Measurements from ENCODE around the gene ZNF786. TPM values are rescaled to one million over a fixed set of nuclear protein-coding genes. Genes with fewer than 3 reads are reported as not detected.
A peak's percentile ranks its signal among the peaks of the same experiment; 100 is the strongest.

Gene ZNF786
- polyA plus RNA-seq, 3 donors = 0.84 to 2.6 (median 1.2) TPM

DNA sequence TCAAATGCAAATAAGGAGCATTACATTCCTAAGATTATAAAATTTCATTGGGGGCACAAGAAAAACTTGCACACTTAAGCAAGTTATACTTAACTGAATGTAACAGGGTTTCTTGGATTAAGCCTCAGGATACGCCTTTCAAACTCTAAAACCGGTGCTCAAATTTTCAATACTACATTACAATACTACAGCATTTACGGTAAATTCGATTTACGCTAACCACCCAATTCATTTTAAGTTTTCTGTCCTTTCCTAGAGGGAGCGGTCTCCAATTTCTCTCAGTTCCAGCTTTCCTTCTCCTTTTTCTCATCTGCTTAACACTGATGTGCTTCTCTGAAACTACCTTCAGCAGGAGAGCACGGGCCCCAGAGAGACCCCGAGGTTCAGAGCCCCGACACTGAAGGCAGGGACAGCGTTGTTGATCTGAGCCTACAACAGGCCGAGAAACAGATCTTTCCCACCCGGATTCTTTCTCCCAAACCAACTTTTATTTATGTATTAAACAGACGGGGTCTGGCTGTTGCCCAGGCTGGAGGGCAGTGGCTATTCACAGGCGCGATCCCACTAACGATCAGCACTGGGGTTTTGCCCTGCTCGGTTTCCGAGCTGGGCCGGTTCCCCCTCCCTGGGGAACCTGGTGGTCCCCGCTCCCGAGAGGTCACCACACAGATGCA is 34.8 kb upstream of the ZNF786 start:
- Mint-ChIP-seq H3K27me3 (ENCODE audit: low read depth in 3 of 3) (peaks cover 1 to 3% (median 3%) of the 10 kb centered on the region in 3 donors), H3K27ac (peak overlapping the region; percentile 79 to 98 (median 92)), H3K4me1 (peaks cover 23% of the 10 kb centered on the region), H3K36me3 (peaks cover 0 to 10% of the 10 kb centered on the region in 2 donors), H3K4me3 (peak overlapping the region; percentile 100), H3K9me3 (peaks cover 0 to 14% (median 3%) of the 10 kb centered on the region in 7 donors)
- Histone ChIP-seq H3K4me2 (replicated peaks; ENCODE audit: extremely low read depth, low read length, poor library complexity, severe bottlenecking) (peak overlapping the region; percentile 88), H3K4me3 (replicated peaks in 1 of 3; ENCODE audit: low read depth in 2 of 3, low read length in 3 of 3) (peak overlapping the region; percentile 74 to 98 (median 91)), H3K79me2 (ENCODE audit: insufficient read depth, low read length) (peaks cover 27% of the 10 kb centered on the region), H3K4me1 (ENCODE audit: control insufficient read depth in 1 of 2, insufficient read depth in 2 of 2, low read length in 2 of 2) (peaks cover 14 to 19% of the 10 kb centered on the region in 2 donors), H3K9ac (ENCODE audit: insufficient read depth, low read length, poor library complexity, severe bottlenecking) (peak overlapping the region; percentile 94), H2AFZ (ENCODE audit: insufficient read depth, low read depth, low read length, poor library complexity, severe bottlenecking) (peak overlapping the region; percentile 97), H3K27me3 (ENCODE audit: control insufficient read depth in 2 of 2, insufficient read depth in 2 of 2, low read length in 2 of 2) (no peaks in the 10 kb centered on the region), H4K20me1 (ENCODE audit: insufficient read depth, low read length) (no peaks in the 10 kb centered on the region), H3K27ac (ENCODE audit: low read depth in 1 of 2, low read length in 2 of 2) (peak overlapping the region; percentile 65 to 93), H3K36me3 (replicated peaks in 1 of 2; ENCODE audit: control insufficient read depth in 1 of 2, insufficient read depth in 2 of 2, low read length in 2 of 2) (peaks cover 0 to 3% of the 10 kb centered on the region in 2 donors), H3K9me3 (replicated peaks in 1 of 2; ENCODE audit: control insufficient read depth in 1 of 2, insufficient read depth in 1 of 2, low read length in 2 of 2) (peaks cover 3% of the 10 kb centered on the region in 2 donors)
- intact Hi-C loops (cut with micrococcal nuclease) = loop anchor here (5.0 kb wide), 1 partner anchor 243 kb away; the partner anchor contains the start of gene EZH2 (in 2 of the 2)
- TF ChIP-seq, protein P1, sequence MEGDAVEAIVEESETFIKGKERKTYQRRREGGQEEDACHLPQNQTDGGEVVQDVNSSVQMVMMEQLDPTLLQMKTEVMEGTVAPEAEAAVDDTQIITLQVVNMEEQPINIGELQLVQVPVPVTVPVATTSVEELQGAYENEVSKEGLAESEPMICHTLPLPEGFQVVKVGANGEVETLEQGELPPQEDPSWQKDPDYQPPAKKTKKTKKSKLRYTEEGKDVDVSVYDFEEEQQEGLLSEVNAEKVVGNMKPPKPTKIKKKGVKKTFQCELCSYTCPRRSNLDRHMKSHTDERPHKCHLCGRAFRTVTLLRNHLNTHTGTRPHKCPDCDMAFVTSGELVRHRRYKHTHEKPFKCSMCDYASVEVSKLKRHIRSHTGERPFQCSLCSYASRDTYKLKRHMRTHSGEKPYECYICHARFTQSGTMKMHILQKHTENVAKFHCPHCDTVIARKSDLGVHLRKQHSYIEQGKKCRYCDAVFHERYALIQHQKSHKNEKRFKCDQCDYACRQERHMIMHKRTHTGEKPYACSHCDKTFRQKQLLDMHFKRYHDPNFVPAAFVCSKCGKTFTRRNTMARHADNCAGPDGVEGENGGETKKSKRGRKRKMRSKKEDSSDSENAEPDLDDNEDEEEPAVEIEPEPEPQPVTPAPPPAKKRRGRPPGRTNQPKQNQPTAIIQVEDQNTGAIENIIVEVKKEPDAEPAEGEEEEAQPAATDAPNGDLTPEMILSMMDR (IDR thresholded peaks at IDR 0.05) = no peak
- DNase-seq = no peak
- WGBS (ENCODE audit: insufficient coverage) = 8% methylated on average over 15 of the region's 21 CpGs

DNA sequence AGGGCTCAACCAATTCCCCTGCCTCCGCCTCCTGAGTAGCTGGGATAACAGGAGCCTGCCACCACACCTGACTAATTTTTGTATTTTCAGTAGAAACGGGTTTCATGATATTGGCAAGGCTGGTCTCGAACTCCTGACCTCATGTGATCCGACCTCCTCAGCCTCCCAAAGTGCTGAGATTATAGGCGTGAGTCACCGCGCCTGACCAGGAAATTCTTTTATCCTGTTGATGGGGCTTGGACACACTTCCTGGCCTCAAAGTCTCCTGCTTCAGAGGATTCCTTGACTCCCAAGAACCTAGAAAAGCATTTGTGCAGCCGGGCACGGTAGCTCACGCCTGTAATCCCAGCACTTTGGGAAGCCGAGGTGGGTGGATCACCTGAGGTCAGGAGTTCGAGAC is 19.5 kb upstream of the ZNF786 start:
- WGBS (ENCODE audit: insufficient coverage) = 100% methylated on average over 5 of the region's 12 CpGs
- Histone ChIP-seq H3K4me2 (replicated peaks; ENCODE audit: extremely low read depth, low read length, poor library complexity, severe bottlenecking) (no peak overlapping the region), H2AFZ (ENCODE audit: insufficient read depth, low read depth, low read length, poor library complexity, severe bottlenecking) (no peak overlapping the region), H3K9ac (ENCODE audit: insufficient read depth, low read length, poor library complexity, severe bottlenecking) (no peak overlapping the region), H3K36me3 (replicated peaks in 1 of 2; ENCODE audit: control insufficient read depth in 1 of 2, insufficient read depth in 2 of 2, low read length in 2 of 2) (no peaks in the 10 kb centered on the region), H3K79me2 (ENCODE audit: insufficient read depth, low read length) (no peaks in the 10 kb centered on the region), H3K4me3 (replicated peaks in 1 of 3; ENCODE audit: low read depth in 2 of 3, low read length in 3 of 3) (no peak overlapping the region), H3K27me3 (ENCODE audit: control insufficient read depth in 2 of 2, insufficient read depth in 2 of 2, low read length in 2 of 2) (no peaks in the 10 kb centered on the region), H3K9me3 (replicated peaks in 1 of 2; ENCODE audit: control insufficient read depth in 1 of 2, insufficient read depth in 1 of 2, low read length in 2 of 2) (no peaks in the 10 kb centered on the region), H4K20me1 (ENCODE audit: insufficient read depth, low read length) (no peaks in the 10 kb centered on the region), H3K27ac (ENCODE audit: low read depth in 1 of 2, low read length in 2 of 2) (no peak overlapping the region), H3K4me1 (ENCODE audit: control insufficient read depth in 1 of 2, insufficient read depth in 2 of 2, low read length in 2 of 2) (no peaks in the 10 kb centered on the region)
- Mint-ChIP-seq H3K4me1 (no peaks in the 10 kb centered on the region), H3K4me3 (no peak overlapping the region), H3K9me3 (peaks cover 0 to 3% (median 0%) of the 10 kb centered on the region in 7 donors), H3K27ac (no peak overlapping the region), H3K27me3 (ENCODE audit: low read depth in 3 of 3) (peaks cover 0 to 1% (median 0%) of the 10 kb centered on the region in 3 donors), H3K36me3 (no peaks in the 10 kb centered on the region)
- intact Hi-C loops (cut with micrococcal nuclease) = no loop called here
- DNase-seq = no peak
- TF ChIP-seq, protein P1 (IDR thresholded peaks at IDR 0.05) = no peak
